Measurements from ENCODE around the gene NUP155. TPM values are rescaled to one million over a fixed set of nuclear protein-coding genes. Genes with fewer than 3 reads are reported as not detected.
"Not testable (repeated sequence)": the region's sequence is repeated elsewhere in the genome, so short reads cannot be mapped to it uniquely, and the experiment has no call there.

The NUP155 gene
- polyA plus RNA-seq (ENCODE audit: insufficient read length in 10 of 10): 10 to 100 TPM; 14.3 to 21.9 (median 17.4) TPM
- long read RNA-seq, donor 1, partial matches to known transcripts: 6 of 6 reads
- long read RNA-seq, donor 1, other reads (novel, unspliced or antisense): 0 of 6 reads
- long read RNA-seq, donor 2: 0 reads
- long read RNA-seq, donor 3: 0 reads
- long read RNA-seq, donor 4: 0 reads
- long read RNA-seq, donor 5, full-length matches to known transcripts: 1 of 1 reads
- long read RNA-seq, donor 5, partial matches to known transcripts: 0 of 1 reads
- long read RNA-seq, donor 5, other reads (novel, unspliced or antisense): 0 of 1 reads
- long read RNA-seq, donor 6: 0 reads
- long read RNA-seq, donor 7, partial matches to known transcripts: 0 of 1 reads
- long read RNA-seq, donor 7, other reads (novel, unspliced or antisense): 0 of 1 reads
- long read RNA-seq, donor 8, full-length matches to known transcripts: 1 of 8 reads
- long read RNA-seq, donor 8, partial matches to known transcripts: 7 of 8 reads
- long read RNA-seq, donor 8, other reads (novel, unspliced or antisense): 0 of 8 reads
- long read RNA-seq, donor 9: 0 reads

DNA sequence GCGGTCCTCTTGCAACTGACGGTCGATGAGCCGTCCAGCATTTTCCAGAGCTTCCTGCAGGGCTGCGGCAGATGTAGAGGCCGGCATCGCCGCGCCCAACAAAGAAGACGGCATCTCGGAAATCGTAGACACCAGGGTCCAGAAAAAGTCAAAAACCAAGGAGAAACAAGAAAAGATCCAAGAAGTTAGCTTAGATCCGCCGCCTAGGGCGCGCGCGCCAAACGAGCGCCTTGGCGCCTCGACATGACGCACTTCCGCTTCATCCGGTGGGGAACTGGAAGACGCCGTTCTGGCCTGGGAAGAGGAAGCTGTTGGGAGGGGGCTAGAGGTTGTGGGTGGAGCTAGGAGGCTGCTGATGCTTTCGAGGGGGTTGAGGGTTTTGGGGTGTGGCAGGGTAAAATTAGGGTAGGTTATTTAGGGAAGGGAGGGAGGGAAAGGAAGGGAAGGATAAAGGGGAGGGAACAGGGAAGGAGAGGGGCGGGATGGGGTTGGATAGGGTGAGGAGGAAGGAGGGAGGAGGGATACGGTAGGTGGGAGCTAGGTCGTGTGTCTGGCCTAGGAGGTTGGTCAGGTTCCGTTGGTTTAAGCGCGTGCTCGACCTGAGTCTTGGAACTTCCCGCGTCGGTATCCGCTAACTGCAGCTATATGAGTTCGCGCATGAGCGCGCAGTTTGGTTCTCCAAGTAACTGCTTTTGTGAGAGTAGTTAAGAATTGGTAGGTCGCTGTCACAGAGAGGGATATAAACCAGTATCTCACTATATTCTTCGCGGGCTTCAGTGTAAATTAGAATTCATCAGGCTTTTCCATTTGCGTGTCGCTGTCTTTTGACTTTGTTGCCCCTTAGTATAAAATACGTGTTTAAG is at the start of gene NUP155:
TSS of gene NUP155 (minus strand) at position 243 of the 863 bp plus-strand sequence. CDS start at position 114, 129 bp downstream.
- DNase-seq: peak; percentile 95 to 99 (median 98)

DNA sequence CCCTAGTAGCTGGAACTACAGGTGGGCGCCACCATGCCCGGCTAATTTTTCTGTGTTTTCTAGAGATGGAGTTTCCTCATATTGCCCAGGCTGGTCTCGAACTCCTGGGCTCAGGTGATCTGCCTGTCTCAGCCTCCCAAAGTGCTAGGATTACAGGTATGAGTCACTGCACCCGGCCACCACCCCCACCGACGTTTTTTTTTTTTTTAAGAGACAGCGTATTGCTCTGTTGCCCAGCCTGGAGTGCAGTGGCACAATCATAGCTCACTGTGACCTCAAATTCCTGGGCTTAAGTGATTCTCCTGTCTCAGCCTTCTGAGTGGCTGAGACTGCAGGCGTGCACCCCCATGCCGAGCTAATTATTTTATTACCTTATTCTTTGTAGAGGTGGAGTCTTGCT is 46.4 kb upstream of the NUP155 start:
- DNase-seq: no peak

GRCh38 chr5:37415456-37415855 is 44.5 kb upstream of the NUP155 start:
- DNase-seq: not testable (repeated sequence)

- peak in 1 of 3 donors; percentile 7 for DNase-seq
Measured at GRCh38 chr5:37412515-37412914, 41.6 kb upstream of the NUP155 start.

DNA sequence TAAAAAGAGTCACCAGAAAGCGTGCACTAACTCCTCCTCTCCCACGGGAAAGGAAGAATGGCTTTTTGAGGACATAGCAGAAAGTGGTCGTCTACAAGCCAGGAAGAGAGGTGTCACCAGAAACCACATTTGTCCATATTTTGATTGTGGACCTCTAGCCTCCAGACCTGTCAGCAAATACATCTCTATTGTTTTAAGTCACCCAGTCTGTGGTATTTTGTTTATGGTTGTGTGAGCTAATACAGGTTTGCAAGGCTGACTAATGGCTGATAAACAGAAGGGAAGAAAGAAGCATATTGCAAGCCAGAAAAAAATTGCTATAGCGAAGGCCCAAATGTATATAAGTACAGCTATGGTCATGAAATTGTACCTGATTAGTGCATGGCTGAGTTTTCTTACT is 29.6 kb upstream of the NUP155 start:
- no peak for DNase-seq

- DNase-seq: no peak
Measured at GRCh38 chr5:37396352-37396751, 25.4 kb upstream of the NUP155 start.

DNA sequence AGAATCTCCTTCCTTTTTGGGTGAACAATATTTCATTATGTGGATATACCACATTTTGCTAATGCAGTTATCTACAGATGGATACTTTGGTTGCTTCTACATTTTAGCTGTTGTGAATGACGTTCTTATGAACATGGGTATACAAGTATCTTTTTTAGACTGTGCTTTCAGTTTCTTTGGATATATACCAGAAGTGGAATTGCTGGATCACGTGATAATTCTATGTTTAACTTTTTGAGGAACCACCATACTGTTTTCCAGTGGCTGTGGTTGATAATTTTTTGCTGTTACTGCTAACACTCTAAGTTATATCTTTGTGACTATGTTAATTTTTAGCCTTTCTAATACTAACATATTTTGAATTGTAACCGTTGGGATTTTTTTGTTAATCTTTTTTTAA is 20.7 kb upstream of the NUP155 start:
- peak in 1 of 3 donors; percentile 11 for DNase-seq

DNA sequence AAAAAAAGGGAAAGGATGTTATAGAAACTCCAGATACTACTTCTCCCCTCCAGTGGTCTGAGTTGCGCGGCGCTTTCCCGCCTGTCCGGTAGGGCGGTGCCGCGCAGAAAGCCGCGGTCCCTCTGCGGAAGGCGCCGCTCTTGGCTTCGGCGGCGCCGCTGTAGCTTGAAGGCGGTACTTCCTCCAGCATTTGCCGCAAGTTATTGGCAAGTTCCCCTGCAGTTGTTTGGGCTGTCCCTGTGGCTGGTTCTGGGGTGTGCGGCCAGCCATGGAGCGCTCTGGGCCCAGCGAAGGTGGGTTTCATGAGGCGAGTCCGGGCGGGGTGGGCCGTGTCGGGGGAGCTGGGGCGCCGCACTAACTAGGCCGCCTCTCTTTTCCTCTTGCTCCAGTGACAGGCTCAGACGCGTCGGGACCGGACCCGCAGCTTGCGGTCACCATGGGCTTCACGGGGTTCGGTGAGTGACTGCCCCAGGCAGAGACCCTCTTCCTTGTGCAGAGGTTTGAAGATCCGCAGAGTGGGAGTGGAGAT is 8.3 kb upstream of the NUP155 start, which contains the start of gene WDR70:
TSS of gene WDR70 (plus strand) at position 219 of the 529 bp plus-strand sequence. CDS start at position 269, 50 bp downstream.
- peak; percentile 88 to 96 (median 94) for DNase-seq

DNA sequence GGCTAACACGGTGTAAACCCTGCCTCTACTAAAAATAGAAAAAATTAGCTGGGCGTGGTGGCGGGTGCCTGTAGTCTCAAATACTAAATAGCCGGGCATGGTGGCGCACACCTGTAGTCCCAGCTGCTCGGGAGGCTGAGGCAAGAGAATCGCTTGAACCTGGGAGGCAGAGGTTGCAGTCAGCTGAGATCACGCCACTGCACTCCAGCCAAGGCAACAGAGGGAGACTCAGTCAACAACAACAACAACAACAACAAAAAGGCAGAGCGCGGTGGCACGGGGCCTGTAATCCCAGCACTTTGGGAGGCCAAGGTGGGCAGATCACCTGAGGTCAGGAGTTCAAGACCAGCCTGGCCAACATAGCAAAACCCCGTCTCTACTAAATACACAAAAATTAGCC is 7.2 kb upstream of the NUP155 start:
- not testable (repeated sequence) for DNase-seq

GRCh38 chr5:37375091-37375490 is 4.2 kb upstream of the NUP155 start:
- DNase-seq: no peak

GRCh38 chr5:37370550-37370863 is 399 bp downstream of the NUP155 start:
- DNase-seq: peak in 1 of 3 donors; percentile 8

- DNase-seq: no peak
Measured at GRCh38 chr5:37355161-37355560, 15.7 kb downstream of the NUP155 start.

- DNase-seq: not testable (repeated sequence)
Measured at GRCh38 chr5:37342741-37343140, 28.2 kb downstream of the NUP155 start.

DNA sequence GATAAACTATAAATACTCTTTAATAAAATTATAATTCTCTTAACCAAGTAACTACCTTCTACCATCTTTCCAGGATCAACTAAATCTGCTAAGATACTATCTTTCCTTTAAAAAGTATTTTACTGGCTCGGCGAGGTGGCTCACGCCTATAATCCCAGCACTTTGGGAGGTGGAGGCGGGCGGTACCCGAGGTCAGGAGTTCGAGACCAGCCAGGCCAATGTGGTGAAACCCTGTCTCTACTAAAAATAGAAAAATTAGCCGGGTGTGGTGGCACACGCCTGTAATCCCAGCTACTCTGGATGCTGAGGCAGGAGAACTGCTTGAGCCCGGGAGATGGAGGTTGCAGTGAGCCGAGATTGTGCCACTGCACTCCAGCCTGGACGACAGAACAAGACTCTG is 36.2 kb downstream of the NUP155 start:
- DNase-seq: not testable (repeated sequence)

- DNase-seq: no peak
Measured at GRCh38 chr5:37326536-37326935, 44.4 kb downstream of the NUP155 start.

DNA sequence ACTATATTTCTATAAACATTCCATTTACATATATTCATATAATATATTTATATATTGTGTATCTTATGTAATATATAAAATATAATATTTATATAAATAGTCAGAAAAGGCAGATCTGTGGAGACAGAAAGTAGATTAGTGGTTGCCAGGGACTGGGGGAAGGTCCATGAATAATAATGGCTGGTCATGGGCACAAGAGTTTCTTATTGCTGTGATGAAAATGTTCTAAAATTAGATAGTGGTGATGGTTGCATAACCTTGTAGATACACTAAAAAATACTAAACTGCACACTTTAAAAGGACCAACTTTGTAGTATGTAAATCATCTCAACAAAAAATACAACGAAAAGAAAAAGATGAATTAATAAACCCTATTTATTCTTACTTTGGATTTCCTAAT is 47.3 kb downstream of the NUP155 start:
- no peak for DNase-seq

GRCh38 chr5:37319037-37319782 is 51.7 kb downstream of the NUP155 start:
- no peak for DNase-seq

GRCh38 chr5:37316027-37316426 is 54.9 kb downstream of the NUP155 start:
- DNase-seq: peak in 1 of 3 donors; percentile 1

DNA sequence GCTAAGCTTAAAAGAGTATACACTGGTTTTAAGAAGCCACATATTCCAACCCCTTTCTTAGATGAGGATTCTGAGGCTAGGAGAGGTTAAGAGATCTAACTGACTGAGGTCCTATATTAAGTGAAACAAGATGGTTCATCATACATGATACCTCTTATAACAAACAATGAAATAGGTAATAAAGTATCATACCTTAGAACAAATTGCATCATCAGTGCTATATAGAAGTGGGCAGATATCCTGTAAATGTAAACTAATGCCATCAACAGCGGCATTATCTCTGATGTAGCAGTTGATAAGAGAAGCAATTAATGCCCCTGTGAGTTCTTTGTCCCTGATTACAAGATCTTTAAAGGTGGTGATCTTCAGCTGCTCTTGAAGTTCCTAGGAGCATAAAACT is 60.5 kb downstream of the NUP155 start:
- DNase-seq: no peak

GRCh38 chr5:37308793-37309192 is 62.1 kb downstream of the NUP155 start:
- DNase-seq: no peak

- DNase-seq: no peak
Measured at GRCh38 chr5:37304888-37305287, 66.0 kb downstream of the NUP155 start.

Data from muscle of back (tissue), 13 donors.